Measurements from ENCODE around the gene MS4A10. TPM values are rescaled to one million over a fixed set of nuclear protein-coding genes. Genes with fewer than 3 reads are reported as not detected.
"Not testable (repeated sequence)": the region's sequence is repeated elsewhere in the genome, so short reads cannot be mapped to it uniquely, and the experiment has no call there.

The MS4A10 gene
- total RNA-seq, 2 donors from 2014 or later: not detected

DNA sequence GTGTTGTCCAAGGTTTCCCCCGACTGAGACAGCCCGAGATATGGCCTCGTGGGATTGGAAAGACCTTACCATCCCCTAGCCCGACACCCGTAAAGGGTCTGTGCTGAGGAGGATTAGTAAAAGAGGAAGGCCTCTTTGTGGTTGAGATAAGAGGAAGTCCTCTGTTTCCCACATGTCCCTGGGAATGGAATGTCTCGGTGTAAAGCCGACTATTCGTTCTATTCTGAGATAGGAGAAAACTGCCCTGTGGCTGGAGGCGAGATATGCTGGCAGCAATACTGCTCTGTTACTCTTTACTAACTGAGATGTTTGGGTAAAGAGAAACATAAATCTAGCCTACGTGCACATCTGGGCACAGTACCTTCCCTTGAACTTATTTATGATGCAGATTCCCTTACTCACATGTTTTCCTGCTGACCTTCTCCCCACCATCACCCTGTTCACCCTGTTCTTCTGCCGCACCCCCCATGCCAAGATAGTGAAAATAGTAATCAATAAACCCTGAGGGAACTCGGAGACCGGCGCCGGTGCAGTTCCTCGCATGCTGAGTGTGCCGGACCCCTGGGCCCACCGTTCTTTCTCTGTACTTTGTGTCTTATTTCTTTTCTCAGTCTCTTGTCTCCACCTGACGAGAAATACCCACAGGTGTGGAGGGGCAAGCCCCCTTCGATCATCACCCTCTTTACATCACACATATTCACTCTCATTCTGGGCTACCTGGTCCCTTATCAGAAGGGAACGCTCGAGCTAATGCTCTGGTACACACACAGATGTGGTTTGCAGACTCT lies 25.5 kb upstream of the MS4A10 start:
- not testable (repeated sequence) for H3K4me3 Mint-ChIP-seq; H3K9me3 Mint-ChIP-seq; ATAC-seq (replicated peaks); H3K36me3 Mint-ChIP-seq (ENCODE audit: low read depth); H3K4me1 Mint-ChIP-seq; H3K27ac Mint-ChIP-seq
- H3K27me3 Mint-ChIP-seq: peaks cover 54% of the 10 kb centered on the region

DNA sequence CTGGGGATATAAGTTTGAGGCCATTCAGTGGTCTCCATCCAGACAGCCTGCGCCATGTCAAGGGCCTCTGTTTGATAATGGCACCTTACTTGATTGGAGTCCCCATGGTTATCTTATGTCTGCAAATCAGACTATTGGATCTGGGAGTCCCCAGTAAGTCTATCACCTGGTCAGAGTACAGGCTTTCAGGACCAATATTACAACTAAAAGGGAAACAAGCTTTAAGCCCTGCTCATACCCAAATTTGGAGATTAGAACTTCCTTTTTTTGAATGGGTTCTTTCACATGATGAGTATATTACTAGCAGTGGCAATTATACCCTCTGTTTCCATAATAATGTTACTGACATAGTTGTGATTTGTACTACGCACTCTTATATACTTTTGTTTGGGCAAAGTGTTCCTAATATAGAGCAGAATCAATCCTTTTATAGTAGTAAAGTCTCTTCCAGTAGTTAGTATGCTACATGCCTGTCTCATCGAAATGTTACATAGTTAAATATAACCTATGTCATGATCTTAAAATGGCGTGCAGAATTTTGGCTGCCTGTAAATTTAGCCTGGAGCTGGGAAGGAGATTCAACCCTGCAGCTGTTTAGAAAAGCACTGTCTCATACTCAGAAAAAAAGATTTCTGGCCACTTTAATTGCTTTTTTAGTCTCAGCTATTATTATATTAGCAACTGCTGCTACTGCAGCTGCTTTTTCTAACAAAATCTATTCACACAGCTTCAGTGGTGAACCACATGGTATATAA lies 23.5 kb upstream of the MS4A10 start:
- no peak for ATAC-seq (replicated peaks)
- Mint-ChIP-seq H3K4me3 (no peak overlapping the region), H3K27ac (no peak overlapping the region), H3K27me3 (peaks cover 57% of the 10 kb centered on the region), H3K36me3 (ENCODE audit: low read depth) (no peaks in the 10 kb centered on the region), H3K4me1 (peaks cover 7% of the 10 kb centered on the region), H3K9me3 (no peaks in the 10 kb centered on the region)

DNA sequence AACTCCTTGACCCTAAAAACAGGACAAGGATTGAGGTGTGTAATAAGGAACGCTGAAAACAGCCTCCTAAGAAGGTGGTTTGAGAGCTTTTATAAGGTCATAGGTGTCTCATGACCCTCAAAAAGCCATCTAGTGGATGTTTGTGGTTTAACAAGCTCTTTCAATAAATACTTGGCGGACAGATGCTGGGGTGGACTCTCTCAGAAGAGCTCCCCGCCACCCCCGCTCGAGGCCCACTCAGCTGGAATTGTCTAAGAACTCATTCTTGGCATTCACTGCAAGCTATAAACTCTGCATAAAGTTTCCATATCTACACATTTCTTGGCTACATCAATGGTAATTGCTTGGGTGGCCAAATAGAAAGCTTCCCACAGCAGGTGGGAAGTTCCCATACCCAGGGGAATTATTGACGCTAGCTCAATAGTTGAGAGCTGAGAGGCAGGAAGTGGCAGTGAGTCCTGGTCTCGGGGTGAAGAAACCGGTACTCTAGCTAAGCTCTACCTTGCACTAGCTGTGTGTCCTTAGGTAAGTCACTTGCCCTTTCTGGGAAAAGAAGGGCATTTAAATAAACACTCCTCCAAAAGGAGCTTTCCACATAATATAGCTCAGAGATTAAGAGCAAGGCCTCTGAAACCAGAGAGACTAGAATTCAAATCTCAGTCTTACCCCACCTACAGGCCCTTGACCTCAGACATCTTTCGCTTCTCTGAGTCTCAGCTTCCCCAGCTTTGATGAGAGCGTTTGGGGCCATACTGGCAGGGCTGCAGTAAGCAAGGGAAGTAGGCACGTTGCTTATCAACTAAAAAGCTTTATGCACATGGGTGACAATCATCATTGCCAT lies 22.1 kb upstream of the MS4A10 start:
- ATAC-seq (replicated peaks): peak; percentile 72
- Mint-ChIP-seq H3K27ac (no peak overlapping the region), H3K27me3 (peaks cover 52% of the 10 kb centered on the region), H3K36me3 (ENCODE audit: low read depth) (no peaks in the 10 kb centered on the region), H3K4me3 (no peak overlapping the region), H3K9me3 (no peaks in the 10 kb centered on the region), H3K4me1 (peaks cover 7% of the 10 kb centered on the region)

DNA sequence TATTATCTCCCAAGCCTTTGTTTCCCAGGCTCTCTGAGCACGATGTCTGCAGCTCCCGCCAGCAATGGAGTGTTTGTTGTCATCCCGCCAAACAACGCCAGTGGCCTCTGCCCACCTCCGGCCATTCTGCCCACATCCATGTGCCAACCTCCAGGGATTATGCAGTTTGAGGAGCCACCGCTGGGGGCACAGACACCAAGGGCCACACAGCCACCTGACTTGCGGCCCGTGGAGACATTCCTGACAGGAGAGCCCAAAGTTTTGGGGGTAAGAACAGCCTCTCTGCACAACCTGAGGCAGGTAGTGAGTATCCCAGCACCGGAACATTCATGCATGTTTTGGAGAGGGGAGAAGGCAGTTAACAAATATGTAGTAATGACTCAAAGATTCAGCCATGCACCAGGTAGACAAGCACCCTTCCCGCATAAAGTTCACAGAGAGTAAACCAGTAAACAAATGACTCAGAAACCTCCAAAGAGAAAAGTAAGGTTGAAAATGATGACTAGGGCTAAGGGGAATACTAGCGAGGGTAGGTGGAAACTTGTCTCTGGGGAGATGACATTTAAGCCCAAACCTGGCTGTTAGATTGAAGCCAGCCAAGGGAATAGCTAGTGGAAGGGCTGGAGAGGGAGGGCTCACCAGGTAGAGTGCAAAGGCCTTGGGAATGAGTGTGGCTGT lies 21.3 kb upstream of the MS4A10 start:
- peak; percentile 65 for ATAC-seq (replicated peaks)
- H3K9me3 Mint-ChIP-seq: no peaks in the 10 kb centered on the region
- no peaks in the 10 kb centered on the region for H3K36me3 Mint-ChIP-seq (ENCODE audit: low read depth)
- H3K27ac Mint-ChIP-seq: peak overlapping the region; percentile 68
- peaks cover 57% of the 10 kb centered on the region for H3K27me3 Mint-ChIP-seq
- peak overlapping the region; percentile 12 for H3K4me3 Mint-ChIP-seq
- H3K4me1 Mint-ChIP-seq: peaks cover 7% of the 10 kb centered on the region

DNA sequence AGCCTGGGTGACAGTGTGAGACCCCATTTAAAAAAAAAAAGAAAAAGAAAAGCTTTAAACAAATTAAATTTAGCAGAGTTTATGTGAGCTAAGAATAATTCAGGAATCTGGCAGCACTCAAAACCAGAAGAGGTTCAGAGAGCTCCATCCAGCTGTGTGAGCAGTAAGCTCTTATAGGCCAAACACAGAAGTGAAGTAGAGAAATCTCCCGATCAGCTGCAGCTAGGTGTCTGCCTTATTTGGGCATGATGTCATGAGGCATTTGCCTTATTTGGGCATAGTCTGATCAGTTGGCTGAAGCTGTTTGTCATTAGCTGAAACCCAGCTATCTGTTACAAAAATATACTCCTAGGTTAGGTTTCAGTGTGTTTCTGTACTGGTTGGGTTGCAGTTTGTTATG lies 20.3 kb upstream of the MS4A10 start:
- Mint-ChIP-seq H3K36me3 (ENCODE audit: low read depth) (no peaks in the 10 kb centered on the region), H3K4me1 (peaks cover 7% of the 10 kb centered on the region), H3K9me3 (no peaks in the 10 kb centered on the region), H3K27ac (no peak overlapping the region), H3K27me3 (peaks cover 49% of the 10 kb centered on the region), H3K4me3 (no peak overlapping the region)
- ATAC-seq (replicated peaks): no peak

DNA sequence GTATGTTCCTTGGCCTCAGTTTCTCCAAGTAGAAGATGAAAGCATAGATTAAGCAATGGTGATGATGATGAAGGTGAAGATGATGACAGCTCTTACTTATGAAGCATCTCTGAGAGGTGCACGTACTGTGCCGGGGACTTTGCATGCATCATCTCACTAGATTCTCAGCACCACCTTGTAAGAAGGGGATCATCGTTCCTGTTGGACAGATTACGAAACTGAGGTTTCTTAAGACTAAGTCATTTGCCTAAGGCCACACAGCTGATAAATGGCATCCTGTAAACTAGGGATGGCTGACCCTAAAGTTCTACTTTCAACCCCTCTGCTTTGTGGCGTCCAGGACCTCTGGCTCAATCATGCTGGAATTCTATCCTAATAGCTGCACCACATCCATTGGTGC lies 19.8 kb upstream of the MS4A10 start:
- no peaks in the 10 kb centered on the region for H3K9me3 Mint-ChIP-seq
- no peak overlapping the region for H3K4me3 Mint-ChIP-seq
- ATAC-seq (replicated peaks): no peak
- H3K4me1 Mint-ChIP-seq: peaks cover 7% of the 10 kb centered on the region
- no peak overlapping the region for H3K27ac Mint-ChIP-seq
- peaks cover 45% of the 10 kb centered on the region for H3K27me3 Mint-ChIP-seq
- H3K36me3 Mint-ChIP-seq (ENCODE audit: low read depth): no peaks in the 10 kb centered on the region

DNA sequence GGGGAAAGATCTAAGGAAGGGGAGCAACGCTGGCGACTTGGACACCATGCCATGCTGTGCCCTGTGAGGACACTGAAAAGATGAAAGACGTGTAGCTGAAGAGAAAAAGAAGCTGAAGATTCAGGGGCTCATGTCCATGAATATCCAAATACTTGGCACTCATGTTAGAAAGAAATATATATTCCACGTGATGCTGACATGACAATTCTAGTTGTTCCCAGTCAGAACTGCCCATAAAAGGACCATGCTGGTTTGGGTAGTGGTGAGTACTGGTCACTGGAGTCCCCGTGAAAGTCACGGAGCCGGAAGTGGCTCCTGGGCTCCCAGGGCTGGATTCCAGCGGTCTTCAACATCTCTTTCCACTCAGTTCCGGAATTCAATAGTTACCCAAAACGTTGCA lies 18.6 kb upstream of the MS4A10 start:
- no peak overlapping the region for H3K4me3 Mint-ChIP-seq
- H3K27ac Mint-ChIP-seq: no peak overlapping the region
- no peak for ATAC-seq (replicated peaks)
- no peaks in the 10 kb centered on the region for H3K36me3 Mint-ChIP-seq (ENCODE audit: low read depth)
- peaks cover 39% of the 10 kb centered on the region for H3K27me3 Mint-ChIP-seq
- H3K4me1 Mint-ChIP-seq: peaks cover 7% of the 10 kb centered on the region
- no peaks in the 10 kb centered on the region for H3K9me3 Mint-ChIP-seq

DNA sequence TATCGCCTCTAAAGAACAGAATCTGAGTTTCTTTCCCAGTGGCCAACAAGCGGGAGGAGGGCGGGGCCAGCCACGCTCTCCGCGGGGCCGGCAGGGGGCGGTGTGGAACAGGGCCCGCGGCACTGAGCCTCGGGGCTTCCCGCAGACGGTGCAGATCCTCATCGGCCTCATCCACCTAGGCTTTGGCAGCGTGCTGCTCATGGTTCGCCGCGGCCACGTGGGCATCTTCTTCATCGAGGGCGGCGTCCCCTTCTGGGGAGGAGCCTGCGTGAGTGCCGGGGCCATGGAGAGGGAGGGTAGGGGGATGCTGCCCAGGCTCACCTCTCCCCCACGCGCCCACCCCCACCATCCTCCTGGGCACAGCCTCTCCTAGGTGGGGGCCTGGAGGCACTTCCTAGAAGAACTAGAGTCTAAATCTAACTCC lies 17.7 kb upstream of the MS4A10 start:
- Mint-ChIP-seq H3K27me3 (peaks cover 35% of the 10 kb centered on the region), H3K9me3 (no peaks in the 10 kb centered on the region), H3K36me3 (ENCODE audit: low read depth) (no peaks in the 10 kb centered on the region), H3K4me1 (peaks cover 7% of the 10 kb centered on the region), H3K4me3 (no peak overlapping the region), H3K27ac (no peak overlapping the region)
- ATAC-seq (replicated peaks): no peak

DNA sequence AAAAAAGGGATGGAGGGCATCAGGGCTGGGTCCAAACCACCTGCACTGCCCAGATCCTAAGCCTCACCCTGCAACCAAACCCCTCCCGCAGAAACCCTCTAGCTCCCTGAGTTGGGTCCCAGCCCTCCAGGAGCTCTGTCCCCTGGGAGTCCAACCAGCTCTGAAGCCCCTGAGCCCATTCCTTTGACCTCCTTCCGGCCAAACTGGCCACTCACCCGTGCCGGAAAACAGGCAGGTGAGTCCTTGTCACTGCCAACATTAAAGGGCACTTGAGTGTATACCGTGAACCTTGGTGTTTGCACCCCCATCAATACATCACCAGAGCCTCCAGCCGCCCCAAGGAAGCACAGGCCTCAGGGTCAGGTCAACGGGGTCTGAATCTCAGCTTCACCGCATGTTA lies 16.9 kb upstream of the MS4A10 start:
- Mint-ChIP-seq H3K9me3 (no peaks in the 10 kb centered on the region), H3K4me3 (no peak overlapping the region), H3K4me1 (peaks cover 7% of the 10 kb centered on the region), H3K27me3 (peaks cover 32% of the 10 kb centered on the region), H3K36me3 (ENCODE audit: low read depth) (no peaks in the 10 kb centered on the region), H3K27ac (no peak overlapping the region)
- ATAC-seq (replicated peaks): no peak

DNA sequence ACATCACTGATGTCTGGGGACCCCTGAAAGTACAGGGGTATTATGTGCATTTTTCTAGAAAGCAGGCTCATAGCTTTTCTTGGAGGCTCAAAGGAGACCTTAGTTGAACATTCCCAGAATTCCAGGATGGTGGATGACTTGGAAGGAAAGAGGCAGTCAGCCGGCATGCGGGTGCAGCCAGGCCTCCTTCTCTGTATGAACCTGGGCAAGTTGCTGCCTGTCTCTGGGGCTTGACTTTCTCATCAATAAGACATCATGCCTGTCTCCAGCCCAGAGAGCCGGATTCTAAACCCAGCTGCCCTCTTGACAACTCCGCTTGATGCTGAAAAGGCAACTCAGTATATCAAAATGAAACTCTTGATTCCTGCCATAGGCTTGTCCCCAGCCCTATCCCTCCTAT lies 15.9 kb upstream of the MS4A10 start:
- no peaks in the 10 kb centered on the region for H3K9me3 Mint-ChIP-seq
- H3K27me3 Mint-ChIP-seq: peaks cover 26% of the 10 kb centered on the region
- H3K4me3 Mint-ChIP-seq: no peak overlapping the region
- H3K27ac Mint-ChIP-seq: no peak overlapping the region
- H3K4me1 Mint-ChIP-seq: peaks cover 2% of the 10 kb centered on the region
- no peak for ATAC-seq (replicated peaks)
- no peaks in the 10 kb centered on the region for H3K36me3 Mint-ChIP-seq (ENCODE audit: low read depth)

DNA sequence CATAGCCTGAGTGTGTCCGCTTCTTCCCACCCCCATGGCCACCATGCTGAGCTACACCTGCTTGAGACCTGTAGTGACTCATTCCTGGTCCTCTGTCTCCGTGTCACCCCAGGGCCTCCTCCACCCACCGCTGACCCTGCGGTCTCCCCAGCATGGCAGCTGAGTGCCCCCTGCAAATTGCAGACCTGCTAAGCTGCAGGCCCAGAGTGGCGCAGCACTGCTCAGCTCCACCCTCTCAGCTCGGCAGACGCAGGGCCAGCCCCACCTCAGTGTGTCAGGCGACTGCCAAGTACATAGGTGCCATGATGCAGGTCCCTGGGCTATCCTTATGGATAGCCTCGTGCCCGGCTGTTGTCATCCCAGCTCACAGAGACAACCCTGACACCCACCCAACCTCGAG lies 15.3 kb upstream of the MS4A10 start:
- no peak for ATAC-seq (replicated peaks)
- no peaks in the 10 kb centered on the region for H3K9me3 Mint-ChIP-seq
- H3K27ac Mint-ChIP-seq: no peak overlapping the region
- H3K27me3 Mint-ChIP-seq: peaks cover 22% of the 10 kb centered on the region
- H3K4me1 Mint-ChIP-seq: no peaks in the 10 kb centered on the region
- no peaks in the 10 kb centered on the region for H3K36me3 Mint-ChIP-seq (ENCODE audit: low read depth)
- H3K4me3 Mint-ChIP-seq: no peak overlapping the region

DNA sequence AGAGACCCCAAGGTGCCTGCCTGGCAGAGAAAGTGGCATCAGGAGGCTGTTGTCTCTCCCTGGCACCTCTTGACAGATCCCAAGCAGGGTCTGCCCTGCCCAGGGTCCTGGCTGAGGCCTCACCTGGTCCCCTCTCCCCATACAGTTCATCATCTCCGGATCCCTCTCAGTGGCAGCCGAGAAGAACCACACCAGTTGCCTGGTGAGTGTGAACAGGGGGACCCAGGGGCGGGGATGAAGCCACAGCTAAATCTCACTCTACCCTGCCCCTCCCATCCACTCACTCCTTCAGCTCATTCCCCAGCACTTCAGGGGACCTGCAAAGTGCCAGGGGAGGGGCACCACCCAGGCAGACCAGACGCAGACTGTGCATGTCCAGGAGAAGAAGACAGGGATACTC lies 14.0 kb upstream of the MS4A10 start:
- H3K27me3 Mint-ChIP-seq: peaks cover 19% of the 10 kb centered on the region
- H3K36me3 Mint-ChIP-seq (ENCODE audit: low read depth): no peaks in the 10 kb centered on the region
- H3K9me3 Mint-ChIP-seq: no peaks in the 10 kb centered on the region
- H3K27ac Mint-ChIP-seq: no peak overlapping the region
- peaks cover 5% of the 10 kb centered on the region for H3K4me1 Mint-ChIP-seq
- H3K4me3 Mint-ChIP-seq: no peak overlapping the region
- no peak for ATAC-seq (replicated peaks)

DNA sequence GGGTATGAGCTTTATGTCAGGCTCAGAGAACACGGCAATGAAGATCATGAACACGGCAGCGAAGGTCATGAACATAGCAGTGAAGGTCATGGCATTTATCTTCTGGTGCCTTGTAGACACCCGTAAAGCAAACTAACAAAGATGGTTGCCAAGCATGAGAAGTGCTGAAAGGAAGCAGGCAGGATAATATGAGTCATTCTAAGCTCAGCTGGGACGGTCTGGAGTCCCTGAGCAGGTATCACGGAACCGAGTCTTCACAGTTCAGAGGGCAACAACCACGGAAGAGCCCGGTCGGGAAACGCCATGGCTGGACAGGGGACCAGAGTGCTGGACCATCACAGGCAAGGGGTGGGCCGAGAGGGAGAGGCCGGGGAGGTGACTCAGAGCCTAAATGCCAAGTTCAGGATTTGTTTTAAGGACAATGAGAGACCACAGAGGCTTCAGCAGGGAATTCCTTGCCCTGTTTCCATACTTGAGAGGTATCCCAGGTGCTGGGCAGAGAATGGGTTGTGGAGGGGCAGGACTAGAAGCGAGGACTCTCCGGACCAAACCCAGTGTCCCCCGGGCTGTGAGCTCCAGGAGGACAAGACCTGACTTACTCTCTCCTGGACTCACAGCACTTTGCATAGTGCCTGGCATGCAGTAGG lies 13.1 kb upstream of the MS4A10 start:
- H3K27ac Mint-ChIP-seq: no peak overlapping the region
- H3K9me3 Mint-ChIP-seq: no peaks in the 10 kb centered on the region
- H3K36me3 Mint-ChIP-seq (ENCODE audit: low read depth): no peaks in the 10 kb centered on the region
- H3K4me3 Mint-ChIP-seq: no peak overlapping the region
- ATAC-seq (replicated peaks): no peak
- peaks cover 12% of the 10 kb centered on the region for H3K27me3 Mint-ChIP-seq
- peaks cover 5% of the 10 kb centered on the region for H3K4me1 Mint-ChIP-seq

DNA sequence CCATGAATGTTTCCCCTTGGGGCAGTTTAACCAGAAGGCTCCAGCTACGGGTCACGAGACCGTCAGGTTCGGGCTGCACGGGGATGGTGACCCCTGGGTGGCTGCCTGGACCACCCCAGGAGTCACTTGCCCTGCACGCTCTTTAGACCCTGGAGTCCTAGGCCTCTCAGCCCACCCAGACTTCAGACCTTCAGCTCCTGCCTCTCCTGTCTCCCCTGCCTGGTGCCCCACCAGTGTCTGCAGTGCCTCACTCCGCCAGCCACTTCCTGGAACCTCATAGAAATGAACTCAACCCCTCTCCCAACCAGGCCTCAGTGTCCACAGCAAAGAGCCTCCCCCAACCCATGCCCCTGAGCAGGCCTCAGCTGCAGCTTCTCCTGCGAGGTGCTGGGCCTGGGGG lies 12.5 kb upstream of the MS4A10 start:
- Mint-ChIP-seq H3K36me3 (ENCODE audit: low read depth) (no peaks in the 10 kb centered on the region), H3K27ac (no peak overlapping the region), H3K27me3 (peaks cover 11% of the 10 kb centered on the region), H3K4me3 (no peak overlapping the region), H3K4me1 (peaks cover 5% of the 10 kb centered on the region), H3K9me3 (no peaks in the 10 kb centered on the region)
- no peak for ATAC-seq (replicated peaks)
